GM23338 (cell line): Measurements from ENCODE around the gene AMZ1. TPM values are rescaled to one million over a fixed set of nuclear protein-coding genes. Genes with fewer than 3 reads are reported as not detected.
"Not testable (repeated sequence)": the region's sequence is repeated elsewhere in the genome, so short reads cannot be mapped to it uniquely, and the experiment has no call there.

Experiments used
- ATAC-seq: fragments of 200-7000 bp; cut with Tn5 transposase; 3 replicates; pipeline ENCODE4 v1.9.1; 2020
- DNase-seq: peaks from one replicate; pipeline ENCODE4 v3.0.0-alpha.2; 2015; ENCODE audit warnings: low spot score
- H2AFZ ChIP-seq: fragments of 200-600 bp; sonication (generic); 2 replicates; pipeline ENCODE4 v1.8.0; 2016; ENCODE audit warnings: antibody characterized with exemption, mild to moderate bottlenecking, moderate library complexity
- H3F3A ChIP-seq: fragments of 200-600 bp; sonication (generic); replicated peaks from 2 replicates; pipeline ENCODE4 v1.8.0; 2017; ENCODE audit warnings: antibody characterized with exemption, mixed run types, low read depth
- H3K27ac ChIP-seq: fragments of 200-600 bp; sonication (generic); 2 replicates; pipeline ENCODE4 v1.6.1; 2016; ENCODE audit warnings: low read depth
- H3K27me3 ChIP-seq: fragments of 200-600 bp; sonication (generic); 2 replicates; pipeline ENCODE4 v1.8.0; 2016; ENCODE audit warnings: mild to moderate bottlenecking, mixed run types, moderate library complexity; ENCODE audit not compliant: insufficient read depth
- H3K36me3 ChIP-seq: fragments of 200-600 bp; sonication (generic); 2 replicates; pipeline ENCODE4 v1.8.0; 2016; ENCODE audit warnings: mild to moderate bottlenecking; ENCODE audit not compliant: insufficient read depth
- H3K4me1 ChIP-seq: fragments of 200-600 bp; sonication (generic); 2 replicates; pipeline ENCODE4 v1.8.0; 2016; ENCODE audit warnings: mild to moderate bottlenecking, moderate library complexity; ENCODE audit not compliant: insufficient read depth
- H3K4me2 ChIP-seq: fragments of 200-600 bp; sonication (generic); 2 replicates; pipeline ENCODE4 v1.7.1; 2017; ENCODE audit warnings: mixed run types
- H3K4me3 ChIP-seq: fragments of 200-600 bp; sonication (generic); 2 replicates; pipeline ENCODE4 v1.6.1; 2016; ENCODE audit warnings: mixed run types
- H3K79me2 ChIP-seq: fragments of 200-600 bp; sonication (generic); replicated peaks from 2 replicates; pipeline ENCODE4 v1.8.0; 2017; ENCODE audit warnings: mild to moderate bottlenecking; ENCODE audit not compliant: insufficient read depth
- H3K9me2 ChIP-seq: fragments of 200-600 bp; sonication (generic); 2 replicates; pipeline ENCODE4 v1.8.0; 2017; ENCODE audit not compliant: insufficient read depth
- H4K20me1 ChIP-seq: fragments of 200-600 bp; sonication (generic); replicated peaks from 2 replicates; pipeline ENCODE4 v1.8.0; 2017; ENCODE audit warnings: mild to moderate bottlenecking; ENCODE audit not compliant: insufficient read depth
- H3K27ac Mint-ChIP-seq: 2 replicates; pipeline ENCODE4 v1.8.0; 2020; ENCODE audit warnings: inconsistent platforms, mild to moderate bottlenecking, moderate library complexity, mixed read lengths
- H3K27me3 Mint-ChIP-seq: 3 replicates; pipeline ENCODE4 v1.8.0; 2022; ENCODE audit warnings: low read depth, mild to moderate bottlenecking, moderate library complexity, mixed read lengths, inconsistent platforms; ENCODE audit not compliant: insufficient read depth, poor library complexity
- H3K36me3 Mint-ChIP-seq: 3 replicates; pipeline ENCODE4 v1.8.0; 2021; ENCODE audit warnings: low read depth, mild to moderate bottlenecking, inconsistent platforms, moderate library complexity, mixed read lengths
- H3K4me1 Mint-ChIP-seq: 3 replicates; pipeline ENCODE4 v1.8.0; 2020; ENCODE audit warnings: mild to moderate bottlenecking, inconsistent platforms, mixed read lengths
- H3K4me3 Mint-ChIP-seq: 3 replicates; pipeline ENCODE4 v1.8.0; 2021; ENCODE audit warnings: moderate library complexity, mild to moderate bottlenecking, inconsistent platforms, mixed read lengths
- H3K9me3 Mint-ChIP-seq: 3 replicates; pipeline ENCODE4 v1.8.0; 2020; ENCODE audit warnings: moderate library complexity, mild to moderate bottlenecking, inconsistent platforms, mixed read lengths
- CREB1 ChIP-seq: fragments of 250-450 bp; sonication (Bioruptor Pico); IDR thresholded peaks from 2 replicates; pipeline ENCODE4 v1.5.0; 2020; ENCODE audit warnings: low read depth, mild to moderate bottlenecking, moderate library complexity
- ETS1 ChIP-seq: IDR thresholded peaks from 2 replicates; pipeline ENCODE4 v1.6.1; 2016; ENCODE audit warnings: antibody characterized with exemption
- EZH2 ChIP-seq: fragments of 200-600 bp; sonication (generic); IDR thresholded peaks from one replicate; pipeline ENCODE4 v1.8.0; 2017; ENCODE audit warnings: antibody characterized with exemption, mild to moderate bottlenecking, low read depth; ENCODE audit not compliant: unreplicated experiment
- EZH2phosphoT487 ChIP-seq: fragments of 200-600 bp; sonication (generic); IDR thresholded peaks from one replicate; pipeline ENCODE4 v1.8.1; 2018; ENCODE audit warnings: antibody characterized with exemption; ENCODE audit not compliant: unreplicated experiment
- JUNB ChIP-seq: IDR thresholded peaks from one replicate; pipeline ENCODE4 v1.6.1; 2016; ENCODE audit warnings: antibody characterized with exemption; ENCODE audit not compliant: unreplicated experiment
- NANOG ChIP-seq: IDR thresholded peaks from 2 replicates; pipeline ENCODE4 v1.6.1; 2016; ENCODE audit warnings: antibody characterized with exemption, borderline replicate concordance
- POLR2AphosphoS5 ChIP-seq: IDR thresholded peaks from 2 replicates; pipeline ENCODE4 v1.6.1; 2016; ENCODE audit warnings: antibody characterized with exemption, low read depth
- REST ChIP-seq: IDR thresholded peaks from one replicate; pipeline ENCODE4 v1.6.1; 2018; ENCODE audit warnings: antibody characterized with exemption; ENCODE audit not compliant: unreplicated experiment
- STAT1 ChIP-seq: IDR thresholded peaks from one replicate; pipeline ENCODE4 v1.6.1; 2016; ENCODE audit warnings: antibody characterized with exemption; ENCODE audit not compliant: unreplicated experiment
- ZNF114 ChIP-seq: fragments of 250-450 bp; sonication (Bioruptor Pico); IDR thresholded peaks from 2 replicates; pipeline ENCODE4 v1.5.0; 2020; ENCODE audit warnings: mild to moderate bottlenecking, moderate library complexity
- ZNF462 ChIP-seq: fragments of 250-450 bp; sonication (Bioruptor Pico); IDR thresholded peaks from 2 replicates; pipeline ENCODE4 v1.5.0; 2020; ENCODE audit warnings: mild to moderate bottlenecking, moderate library complexity
- polyA plus RNA-seq: library from polyadenylated mRNA; unstranded; fragments of >200 nt; fragmentation: Nextera tagmentation; extraction: Ambion mirVana; gene quantifications from 2 replicates; pipeline ENCODE4 v1.2.1, GENCODE V29; 2016
- total RNA-seq: library from RNA; depleted of rRNA; stranded (reverse); fragments of >200 nt; shearing (Covaris generic); gene quantifications from 2 replicates; pipeline ENCODE4 v1.2.3, GENCODE V29; 2014

Gene AMZ1
- total and polyA plus RNA-seq, 2 experiments from 2014 or later: 0.73 to 4.5 TPM

- Mint-ChIP-seq H3K36me3 (peaks cover 27% of the 10 kb centered on the region), H3K9me3 (peaks cover 19% of the 10 kb centered on the region), H3K27me3 (peaks cover 12% of the 10 kb centered on the region), H3K4me1 (peaks cover 24% of the 10 kb centered on the region), H3K27ac (no peak overlapping the region), H3K4me3 (no peak overlapping the region)
- H3K4me1 ChIP-seq: no peaks in the 10 kb centered on the region; the same call in 1 of the 2 replicates
- H3K9me2 ChIP-seq: no peaks in the 10 kb centered on the region
- H3F3A ChIP-seq: no peaks in the 10 kb centered on the region
- H3K4me2 ChIP-seq: no peak overlapping the region
- H3K27ac ChIP-seq: no peak overlapping the region
- no peak for TF ChIP-seq STAT1
- TF ChIP-seq CREB1 (CRISPR knock-in tag): no peak
- TF ChIP-seq ZNF462: no peak
- TF ChIP-seq POLR2AphosphoS5: no peak
- no peak for TF ChIP-seq EZH2
- TF ChIP-seq JUNB: no peak
- TF ChIP-seq ETS1: no peak
- TF ChIP-seq REST: no peak
- TF ChIP-seq ZNF114 (CRISPR knock-in tag): no peak
- no peak for TF ChIP-seq NANOG
- TF ChIP-seq EZH2phosphoT487: no peak
- H3K79me2 ChIP-seq: peaks cover 88% of the 10 kb centered on the region
- no peak overlapping the region for H3K4me3 ChIP-seq
- H3K27me3 ChIP-seq: no peaks in the 10 kb centered on the region
- no peaks in the 10 kb centered on the region; the same call in 1 of the 2 replicates for H3K36me3 ChIP-seq
- no peak for DNase-seq
- H4K20me1 ChIP-seq: peaks cover 22% of the 10 kb centered on the region
- no peak overlapping the region for H2AFZ ChIP-seq
- ATAC-seq: no peak
Observed at GRCh38 chr7:2738766-2739549, 51.0 kb downstream of the AMZ1 start.

- Mint-ChIP-seq H3K36me3 (peaks cover 56% of the 10 kb centered on the region), H3K9me3 (peaks cover 55% of the 10 kb centered on the region), H3K27me3 (peaks cover 11% of the 10 kb centered on the region)
- H3K4me3 ChIP-seq, H3K4me3 Mint-ChIP-seq, H3K4me1 Mint-ChIP-seq, H3K27ac ChIP-seq, H3K4me1 ChIP-seq, H3K36me3 ChIP-seq, H3K4me2 ChIP-seq, H3K27ac Mint-ChIP-seq, H4K20me1 ChIP-seq, ATAC-seq, H3F3A ChIP-seq, H2AFZ ChIP-seq, H3K27me3 ChIP-seq, DNase-seq, H3K9me2 ChIP-seq: not testable (repeated sequence)
- peaks cover 92% of the 10 kb centered on the region for H3K79me2 ChIP-seq
Observed at GRCh38 chr7:2743523-2744185, 55.7 kb downstream of the AMZ1 start.
